Stomach (tissue), 9 donors: ENCODE measurements around the gene RSBN1L. TPM values are rescaled to one million over a fixed set of nuclear protein-coding genes. Genes with fewer than 3 reads are reported as not detected.
A peak's percentile ranks its signal among the peaks of the same experiment; 100 is the strongest.

ENCODE experiments used
- DNase-seq, 2 donors: peaks; one replicate each; pipeline versions ENCODE4 v3.0.0 to v3.0.0-alpha.2; 2013 to 2019
- H3K27ac ChIP-seq, 5 donors: fragments of 200-600 bp in 4 of 5; sonication (generic) in 4 of 5; one replicate each; pipeline ENCODE4 v1.5.1; 2013 to 2019; ENCODE audit warnings: mild to moderate bottlenecking in 1 of 5, moderate library complexity in 1 of 5
- H3K27me3 ChIP-seq, 3 donors: fragments of 200-600 bp; sonication (generic); one replicate each; pipeline ENCODE4 v1.5.1; 2017 to 2019; ENCODE audit warnings: mixed run types in 1 of 3
- H3K36me3 ChIP-seq, 4 donors: fragments of 200-600 bp; sonication (generic); 1 replicate in 3 of 4; 2 replicates in 1 of 4; pipeline ENCODE4 v1.5.1; 2016 to 2019
- H3K4me1 ChIP-seq, 4 donors: fragments of 200-600 bp; sonication (generic); one replicate each; pipeline ENCODE4 v1.5.1; 2016 to 2019
- H3K4me3 ChIP-seq, 4 donors: fragments of 200-600 bp; sonication (generic) in 3 of 4; one replicate each; pipeline ENCODE4 v1.5.1; 2016 to 2019; ENCODE audit warnings: mild to moderate bottlenecking in 1 of 4
- H3K9me3 ChIP-seq, 4 donors: fragments of 200-600 bp; sonication (generic); one replicate each; pipeline ENCODE4 v1.5.1; 2016 to 2019
- EP300 ChIP-seq: sonication (generic); formaldehyde crosslinking; IDR thresholded peaks from one replicate; pipeline ENCODE4 v1.6.1; 2017; ENCODE audit warnings: antibody characterized with exemption
- POLR2A ChIP-seq, 4 donors: fragments of 450-650 bp; IDR thresholded peaks; one replicate each; pipeline ENCODE4 v1.6.1; 2016; ENCODE audit warnings: antibody characterized with exemption in 4 of 4, control low read depth in 2 of 4, mild to moderate bottlenecking in 1 of 4, moderate library complexity in 1 of 4
- POLR2AphosphoS5 ChIP-seq, 3 donors: sonication (generic); formaldehyde crosslinking; IDR thresholded peaks; one replicate each; pipeline ENCODE4 v1.6.1; 2016; ENCODE audit warnings: antibody characterized with exemption in 3 of 3
- WGBS, 5 donors: extraction: QIAGEN DNeasy Blood & Tissue Kit in 3 of 5; methylation state at CpG; one replicate each; pipeline versions ENCODE4 v1.1.5 to v1.1.7; 2013 to 2018; 5-methylcytosine and 5-hydroxymethylcytosine counted together
- intact Hi-C: fragments of 100-400 bp; cut with DNase I; formaldehyde crosslinking; loops from one replicate; pipeline ENCODE4 v1.15.1; 2023; ENCODE audit warnings: low total_unique reads
- polyA plus RNA-seq, 3 donors: library from polyadenylated mRNA; stranded (reverse); fragments of 200-250 nt; gene quantifications; one replicate each; pipeline ENCODE4 v1.2.3, GENCODE V29; 2013
- total RNA-seq, 5 donors: library from RNA; depleted of rRNA; stranded (reverse); fragments of >200 nt; gene quantifications; one replicate each; pipeline versions ENCODE4 v1.1.0 to v1.2.3, GENCODE V29; 2014 to 2016
- TF ChIP-seq, protein P1 (sequence below), 7 experiments: fragments of 450-650 bp in 4 of 7; fragments of 200-600 bp in 3 of 7; sonication (generic) in 3 of 7; IDR thresholded peaks; one replicate each; pipeline ENCODE4 v1.5.1; 2016 to 2019; ENCODE audit warnings: antibody characterized with exemption in 7 of 7, control low read depth in 2 of 7, mild to moderate bottlenecking in 1 of 7
- donor health status: healthy with polysubstance abuse.
- donor health status: Bipolar disorder and iron deficiency.
- donor health status: healthy.

The RSBN1L gene
- total and polyA plus RNA-seq, 8 donors = 4.2 to 68.3 (median 11.6) TPM

GRCh38 chr7:77655836-77656455 is 40.3 kb upstream of the RSBN1L start:
- TF ChIP-seq EP300 = no peak
- no peak for TF ChIP-seq POLR2AphosphoS5 (IDR thresholded peaks at IDR 0.05)
- TF ChIP-seq, protein P1, sequence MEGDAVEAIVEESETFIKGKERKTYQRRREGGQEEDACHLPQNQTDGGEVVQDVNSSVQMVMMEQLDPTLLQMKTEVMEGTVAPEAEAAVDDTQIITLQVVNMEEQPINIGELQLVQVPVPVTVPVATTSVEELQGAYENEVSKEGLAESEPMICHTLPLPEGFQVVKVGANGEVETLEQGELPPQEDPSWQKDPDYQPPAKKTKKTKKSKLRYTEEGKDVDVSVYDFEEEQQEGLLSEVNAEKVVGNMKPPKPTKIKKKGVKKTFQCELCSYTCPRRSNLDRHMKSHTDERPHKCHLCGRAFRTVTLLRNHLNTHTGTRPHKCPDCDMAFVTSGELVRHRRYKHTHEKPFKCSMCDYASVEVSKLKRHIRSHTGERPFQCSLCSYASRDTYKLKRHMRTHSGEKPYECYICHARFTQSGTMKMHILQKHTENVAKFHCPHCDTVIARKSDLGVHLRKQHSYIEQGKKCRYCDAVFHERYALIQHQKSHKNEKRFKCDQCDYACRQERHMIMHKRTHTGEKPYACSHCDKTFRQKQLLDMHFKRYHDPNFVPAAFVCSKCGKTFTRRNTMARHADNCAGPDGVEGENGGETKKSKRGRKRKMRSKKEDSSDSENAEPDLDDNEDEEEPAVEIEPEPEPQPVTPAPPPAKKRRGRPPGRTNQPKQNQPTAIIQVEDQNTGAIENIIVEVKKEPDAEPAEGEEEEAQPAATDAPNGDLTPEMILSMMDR (IDR thresholded peaks at IDR 0.05) = no peak
- no peak for TF ChIP-seq POLR2A (IDR thresholded peaks at IDR 0.05)
- H3K4me1 ChIP-seq = peaks cover 5 to 36% (median 27%) of the 10 kb centered on the region in 4 donors
- no peaks in the 10 kb centered on the region for H3K27me3 ChIP-seq
- no peak overlapping the region for H3K27ac ChIP-seq
- H3K36me3 ChIP-seq = peaks cover 0 to 51% (median 34%) of the 10 kb centered on the region in 4 donors
- no peak overlapping the region for H3K4me3 ChIP-seq
- no peak for DNase-seq
- WGBS, 5 donors = 84 to 92% (median 87%) methylated on average over 9 of the region's 9 CpGs
- no peaks in the 10 kb centered on the region for H3K9me3 ChIP-seq
- intact Hi-C loops = loop anchor here (10.0 kb wide), 1 partner anchor 99 kb away; no protein-coding TSS in a partner anchor

DNA sequence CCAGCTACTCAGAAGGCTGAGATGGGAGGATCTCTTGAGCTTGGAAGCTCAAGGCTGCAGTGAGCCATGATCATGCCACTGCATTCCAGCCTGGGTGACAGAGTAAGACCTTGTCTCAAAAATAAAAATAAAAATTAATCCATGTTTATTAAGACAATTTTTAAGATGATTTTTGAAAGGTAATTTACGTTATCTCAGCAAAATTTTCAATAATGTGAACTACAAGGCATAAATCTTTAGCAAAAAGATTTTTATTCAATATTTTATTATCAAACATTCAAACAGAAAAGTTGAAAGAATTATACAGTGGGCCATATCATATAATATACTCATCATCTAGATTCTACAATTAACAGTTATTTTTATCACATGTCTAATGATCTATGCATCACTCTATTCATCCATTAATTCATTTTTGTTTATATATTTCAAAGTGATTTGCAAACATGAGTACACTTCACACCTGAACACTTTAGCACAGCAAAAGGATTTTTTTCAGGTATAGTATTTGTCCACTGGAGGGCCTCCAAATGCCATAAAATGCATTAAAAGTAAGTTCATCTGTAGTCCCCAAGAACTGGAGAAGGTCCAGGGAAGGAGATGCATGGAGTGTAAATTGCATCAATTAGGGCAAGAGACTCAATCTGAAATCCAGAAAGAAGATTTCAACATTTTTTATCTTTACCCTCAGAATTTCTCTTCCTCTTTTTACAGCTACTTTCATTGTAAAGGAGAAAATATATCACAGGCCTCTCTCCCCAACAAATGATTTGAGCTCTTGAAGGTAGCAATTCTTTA is 38.6 kb upstream of the RSBN1L start:
- 61 to 78% (median 67%) methylated on average over 1 of the region's 1 CpG for WGBS, 5 donors
- no peak overlapping the region for H3K27ac ChIP-seq
- H3K27me3 ChIP-seq = no peaks in the 10 kb centered on the region
- H3K9me3 ChIP-seq = no peaks in the 10 kb centered on the region
- intact Hi-C loops = loop anchor here (10.0 kb wide), 1 partner anchor 97 kb away; no protein-coding TSS in a partner anchor
- DNase-seq = peak in 1 of 2 donors; percentile 80
- TF ChIP-seq EP300 = no peak
- TF ChIP-seq, protein P1 (IDR thresholded peaks at IDR 0.05) = peak in 5 of 7 experiments; percentile 9 to 71 (median 29)
- TF ChIP-seq POLR2AphosphoS5 (IDR thresholded peaks at IDR 0.05) = no peak
- TF ChIP-seq POLR2A (IDR thresholded peaks at IDR 0.05) = no peak
- peaks cover 5 to 23% (median 21%) of the 10 kb centered on the region in 4 donors for H3K4me1 ChIP-seq
- no peak overlapping the region for H3K4me3 ChIP-seq
- H3K36me3 ChIP-seq = peaks cover 0 to 53% (median 34%) of the 10 kb centered on the region in 4 donors

DNA sequence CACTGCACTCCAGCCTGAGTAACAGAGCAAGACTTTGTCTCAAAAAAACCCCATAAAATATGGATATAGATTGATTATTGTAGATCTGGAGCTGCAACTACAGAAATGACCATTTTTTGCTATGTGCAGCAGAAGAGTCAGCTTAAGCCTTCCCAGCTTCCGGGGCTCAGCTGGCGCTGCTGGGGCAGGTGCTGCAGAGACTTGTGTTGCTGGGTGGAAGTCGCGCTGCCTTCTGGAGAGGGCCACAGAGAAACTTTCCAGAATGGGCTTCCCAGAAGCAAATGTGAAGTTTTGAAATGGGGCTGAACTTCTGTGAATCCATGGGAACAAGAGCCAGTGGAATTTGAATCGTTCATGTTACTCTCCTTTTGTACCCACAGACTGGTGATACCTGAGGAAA is 37.3 kb upstream of the RSBN1L start:
- no peak for TF ChIP-seq EP300
- TF ChIP-seq, protein P1 (IDR thresholded peaks at IDR 0.05) = no peak
- TF ChIP-seq POLR2AphosphoS5 (IDR thresholded peaks at IDR 0.05) = no peak
- no peak for TF ChIP-seq POLR2A (IDR thresholded peaks at IDR 0.05)
- intact Hi-C loops = loop anchor here (10.0 kb wide), 1 partner anchor 96 kb away; no protein-coding TSS in a partner anchor
- whole genome bisulfite sequencing, 5 donors = 90 to 96% (median 93%) methylated on average over 5 of the region's 5 CpGs

DNA sequence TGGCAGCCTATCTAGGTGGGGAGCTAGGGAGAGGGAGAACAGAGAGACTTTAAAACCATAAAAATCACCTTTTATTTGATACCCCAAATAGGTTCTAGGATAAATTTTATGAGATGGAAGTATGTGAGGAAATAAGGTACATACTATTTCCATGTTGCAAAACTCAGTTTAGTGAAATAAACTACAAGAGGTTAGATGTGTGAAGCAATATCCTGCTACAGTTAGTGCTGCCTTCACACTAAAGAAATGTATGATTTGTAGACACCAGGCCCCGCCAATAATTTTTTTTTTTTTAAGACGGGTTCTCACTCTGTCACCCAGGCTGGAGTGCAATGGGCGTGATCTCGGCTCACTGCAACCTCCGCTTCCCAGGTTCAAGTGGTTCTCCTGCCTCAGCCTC is 34.4 kb upstream of the RSBN1L start:
- no peak for TF ChIP-seq EP300
- TF ChIP-seq POLR2A (IDR thresholded peaks at IDR 0.05) = no peak
- TF ChIP-seq POLR2AphosphoS5 (IDR thresholded peaks at IDR 0.05) = no peak
- TF ChIP-seq, protein P1 (IDR thresholded peaks at IDR 0.05) = no peak

More for the DNA sequence above, 37.3 kb upstream of the RSBN1L start:
- no peaks in the 10 kb centered on the region for H3K27me3 ChIP-seq
- peaks cover 0 to 14% (median 10%) of the 10 kb centered on the region in 4 donors for H3K4me1 ChIP-seq
- H3K36me3 ChIP-seq = peaks cover 0 to 47% (median 32%) of the 10 kb centered on the region in 4 donors
- H3K4me3 ChIP-seq = no peak overlapping the region
- H3K27ac ChIP-seq = no peak overlapping the region
- DNase-seq = no peak
- H3K9me3 ChIP-seq = no peaks in the 10 kb centered on the region

More for the DNA sequence above, 34.4 kb upstream of the RSBN1L start:
- no peak overlapping the region for H3K27ac ChIP-seq
- WGBS, 5 donors = 87 to 97% (median 91%) methylated on average over 5 of the region's 5 CpGs
- intact Hi-C loops = no loop called here
- H3K4me3 ChIP-seq = no peak overlapping the region
- peaks cover 0 to 40% (median 19%) of the 10 kb centered on the region in 4 donors for H3K36me3 ChIP-seq
- H3K4me1 ChIP-seq = no peaks in the 10 kb centered on the region
- no peak for DNase-seq
- H3K9me3 ChIP-seq = no peaks in the 10 kb centered on the region
- H3K27me3 ChIP-seq = no peaks in the 10 kb centered on the region
